Measurements from ENCODE around the gene OMP. TPM values are rescaled to one million over a fixed set of nuclear protein-coding genes. Genes with fewer than 3 reads are reported as not detected.
"Not testable (repeated sequence)": the region's sequence is repeated elsewhere in the genome, so short reads cannot be mapped to it uniquely, and the experiment has no call there.

Gene OMP
- total RNA-seq, 2 experiments from 2014 or later = not detected

DNA sequence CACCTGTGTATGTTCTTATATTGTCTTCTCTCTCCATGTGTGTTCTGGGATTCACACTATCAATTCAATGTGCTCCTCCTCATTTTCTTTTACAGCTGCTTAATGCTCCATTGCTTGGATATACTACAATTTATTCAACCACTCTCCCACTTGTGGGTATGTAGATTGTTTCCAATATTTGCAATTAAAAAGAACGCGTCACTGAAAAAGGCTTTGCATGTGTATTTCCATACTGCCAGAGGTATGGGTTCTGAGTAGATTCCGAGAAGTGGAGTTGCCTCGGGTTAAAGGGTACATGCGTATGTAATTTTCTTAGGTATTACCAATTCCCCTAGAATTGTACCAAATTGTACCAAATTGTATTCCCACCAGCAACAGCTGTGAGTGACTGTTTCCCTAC is 42.8 kb upstream of the OMP start:
- Histone ChIP-seq H4K20me1 (ENCODE audit: insufficient read depth, low read length) (no peaks in the 10 kb centered on the region), H3K4me2 (ENCODE audit: low read length) (no peak overlapping the region), H3K4me3 (ENCODE audit: low read depth, low read length, poor library complexity, severe bottlenecking) (no peak overlapping the region), H2AFZ (ENCODE audit: low read length) (no peak overlapping the region), H3K9me2 (ENCODE audit: insufficient read depth, low read length) (no peaks in the 10 kb centered on the region), H3K27ac (ENCODE audit: low read depth, low read length, poor library complexity, severe bottlenecking) (no peak overlapping the region), H3K79me2 (ENCODE audit: insufficient read depth, low read depth, low read length) (no peaks in the 10 kb centered on the region), H3K4me1 (ENCODE audit: insufficient read depth, low read length, poor library complexity, severe bottlenecking) (no peaks in the 10 kb centered on the region), H3K36me3 (ENCODE audit: insufficient read depth, low read length) (no peaks in the 10 kb centered on the region), H3K9me3 (ENCODE audit: low read length) (no peaks in the 10 kb centered on the region)
- ChIA-PET POLR2A (no interaction called here), CTCF (ENCODE audit: unreplicated experiment) (no interaction called here)
- no peak for TF ChIP-seq EZH2phosphoT487 (IDR thresholded peaks at IDR 0.05; ENCODE audit: borderline replicate concordance, low read depth, low read length)
- TF ChIP-seq, protein P1, sequence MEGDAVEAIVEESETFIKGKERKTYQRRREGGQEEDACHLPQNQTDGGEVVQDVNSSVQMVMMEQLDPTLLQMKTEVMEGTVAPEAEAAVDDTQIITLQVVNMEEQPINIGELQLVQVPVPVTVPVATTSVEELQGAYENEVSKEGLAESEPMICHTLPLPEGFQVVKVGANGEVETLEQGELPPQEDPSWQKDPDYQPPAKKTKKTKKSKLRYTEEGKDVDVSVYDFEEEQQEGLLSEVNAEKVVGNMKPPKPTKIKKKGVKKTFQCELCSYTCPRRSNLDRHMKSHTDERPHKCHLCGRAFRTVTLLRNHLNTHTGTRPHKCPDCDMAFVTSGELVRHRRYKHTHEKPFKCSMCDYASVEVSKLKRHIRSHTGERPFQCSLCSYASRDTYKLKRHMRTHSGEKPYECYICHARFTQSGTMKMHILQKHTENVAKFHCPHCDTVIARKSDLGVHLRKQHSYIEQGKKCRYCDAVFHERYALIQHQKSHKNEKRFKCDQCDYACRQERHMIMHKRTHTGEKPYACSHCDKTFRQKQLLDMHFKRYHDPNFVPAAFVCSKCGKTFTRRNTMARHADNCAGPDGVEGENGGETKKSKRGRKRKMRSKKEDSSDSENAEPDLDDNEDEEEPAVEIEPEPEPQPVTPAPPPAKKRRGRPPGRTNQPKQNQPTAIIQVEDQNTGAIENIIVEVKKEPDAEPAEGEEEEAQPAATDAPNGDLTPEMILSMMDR (conservative IDR thresholded peaks at IDR 0.05; ENCODE audit: low read length) = no peak
- intact Hi-C loops (cut with micrococcal nuclease; ENCODE audit: unreplicated experiment) = no loop called here
- no TSS peak for BruUV-seq (replicated peaks)
- no peak for DNase-seq (ENCODE audit: low spot score)

DNA sequence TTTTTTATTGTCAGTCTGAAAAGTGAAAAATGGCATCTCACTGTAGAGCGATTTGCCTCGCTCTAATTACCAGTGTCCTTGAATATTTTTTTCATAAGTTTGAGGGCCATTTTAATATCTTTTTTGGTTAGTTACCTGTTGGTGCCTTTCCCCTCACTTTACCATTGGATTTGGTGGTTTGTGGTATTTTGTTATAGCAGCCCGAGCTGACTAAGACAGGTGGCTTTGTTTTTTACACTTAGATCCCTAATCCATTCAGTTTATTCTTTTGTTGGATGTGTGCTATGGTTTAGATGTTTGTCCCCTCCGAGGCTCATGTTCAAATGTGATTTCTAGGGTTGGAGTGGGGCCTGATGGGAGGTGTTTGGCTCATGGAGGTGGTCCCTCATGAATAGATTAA is 42.4 kb upstream of the OMP start:
- Histone ChIP-seq H3K27ac (ENCODE audit: low read depth, low read length, poor library complexity, severe bottlenecking) (no peak overlapping the region), H4K20me1 (ENCODE audit: insufficient read depth, low read length) (no peaks in the 10 kb centered on the region), H3K36me3 (ENCODE audit: insufficient read depth, low read length) (no peaks in the 10 kb centered on the region), H3K9me3 (ENCODE audit: low read length) (no peaks in the 10 kb centered on the region), H3K4me2 (ENCODE audit: low read length) (no peak overlapping the region), H3K79me2 (ENCODE audit: insufficient read depth, low read depth, low read length) (no peaks in the 10 kb centered on the region), H3K9me2 (ENCODE audit: insufficient read depth, low read length) (no peaks in the 10 kb centered on the region), H3K4me1 (ENCODE audit: insufficient read depth, low read length, poor library complexity, severe bottlenecking) (no peaks in the 10 kb centered on the region), H2AFZ (ENCODE audit: low read length) (no peak overlapping the region), H3K4me3 (ENCODE audit: low read depth, low read length, poor library complexity, severe bottlenecking) (no peak overlapping the region)
- no TSS peak for BruUV-seq (replicated peaks)
- CTCF ChIA-PET (ENCODE audit: unreplicated experiment) = no interaction called here
- TF ChIP-seq, protein P1 (conservative IDR thresholded peaks at IDR 0.05; ENCODE audit: low read length) = no peak
- TF ChIP-seq EZH2phosphoT487 (IDR thresholded peaks at IDR 0.05; ENCODE audit: borderline replicate concordance, low read depth, low read length) = no peak
- POLR2A ChIA-PET = no interaction called here
- intact Hi-C loops (cut with micrococcal nuclease; ENCODE audit: unreplicated experiment) = no loop called here
- no peak for DNase-seq (ENCODE audit: low spot score)

DNA sequence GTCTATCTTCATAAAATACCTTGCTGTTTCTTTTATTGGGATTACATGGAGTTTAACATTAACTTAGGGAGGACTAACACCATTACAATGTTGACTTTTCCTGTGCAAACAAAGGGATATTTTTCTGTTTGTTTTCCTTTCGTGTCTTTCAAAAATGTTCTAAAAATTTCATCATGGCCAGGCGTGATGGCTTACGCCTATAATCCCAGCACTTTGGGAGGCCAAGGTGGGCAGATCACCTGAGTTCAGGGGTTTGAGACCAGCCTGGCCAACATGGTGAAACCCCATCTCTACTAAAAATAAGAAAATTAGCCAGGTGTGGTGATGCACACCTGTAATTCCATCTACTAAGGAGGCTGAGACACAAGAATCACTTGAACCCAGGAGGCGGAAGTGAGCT is 41.4 kb upstream of the OMP start:
- BruUV-seq (replicated peaks); H3K27ac ChIP-seq (ENCODE audit: low read depth, low read length, poor library complexity, severe bottlenecking); H2AFZ ChIP-seq (ENCODE audit: low read length); H3K79me2 ChIP-seq (ENCODE audit: insufficient read depth, low read depth, low read length); H3K4me3 ChIP-seq (ENCODE audit: low read depth, low read length, poor library complexity, severe bottlenecking); H4K20me1 ChIP-seq (ENCODE audit: insufficient read depth, low read length); POLR2A ChIA-PET; H3K4me2 ChIP-seq (ENCODE audit: low read length); intact Hi-C loops (cut with micrococcal nuclease; ENCODE audit: unreplicated experiment); H3K9me3 ChIP-seq (ENCODE audit: low read length); DNase-seq (ENCODE audit: low spot score); H3K9me2 ChIP-seq (ENCODE audit: insufficient read depth, low read length); H3K4me1 ChIP-seq (ENCODE audit: insufficient read depth, low read length, poor library complexity, severe bottlenecking); H3K36me3 ChIP-seq (ENCODE audit: insufficient read depth, low read length); CTCF ChIA-PET (ENCODE audit: unreplicated experiment): not testable (repeated sequence)

Measured in OCI-LY7 (cell line).